Measurements from ENCODE around the gene LPCAT2. TPM values are rescaled to one million over a fixed set of nuclear protein-coding genes. Genes with fewer than 3 reads are reported as not detected.

LPCAT2 gene
- polyA plus RNA-seq, 3 donors = 28.5 to 49.7 (median 47.1) TPM

DNA sequence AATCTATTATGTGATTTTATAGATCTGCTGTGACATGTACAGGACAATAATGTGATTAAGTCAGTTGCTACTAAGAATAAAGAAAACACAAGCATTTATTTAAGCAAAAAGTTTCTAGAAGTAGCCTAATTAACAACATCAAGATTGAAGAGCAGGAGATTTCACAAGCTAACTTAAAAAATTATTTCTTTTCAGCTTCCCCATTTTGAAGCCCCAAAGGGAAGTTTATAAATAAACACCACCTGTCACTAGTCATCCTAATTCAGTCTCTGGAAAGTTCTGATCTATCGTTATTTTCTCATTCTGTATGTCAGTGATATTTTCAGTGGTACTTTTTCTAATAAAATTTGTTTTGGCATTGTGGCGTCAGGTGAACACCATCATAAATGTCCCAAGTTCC, 65.9 kb downstream of the LPCAT2 start:
- Mint-ChIP-seq H3K9me3 (no peaks in the 10 kb centered on the region), H3K36me3 (peaks cover 15 to 23% of the 10 kb centered on the region in 2 donors), H3K27ac (peak overlapping the region; percentile 66 to 92 (median 88)), H3K27me3 (ENCODE audit: low read depth in 3 of 3) (no peaks in the 10 kb centered on the region), H3K4me3 (peak overlapping the region in 1 of 2 donors; percentile 35), H3K4me1 (peaks cover 27% of the 10 kb centered on the region)
- peak overlapping the region; percentile 30 to 72 for H3K27ac ChIP-seq (ENCODE audit: low read depth in 1 of 2, low read length in 2 of 2)
- H2AFZ ChIP-seq (ENCODE audit: insufficient read depth, low read depth, low read length, poor library complexity, severe bottlenecking) = no peak overlapping the region
- peak overlapping the region; percentile 4 for H3K4me2 ChIP-seq (replicated peaks; ENCODE audit: extremely low read depth, low read length, poor library complexity, severe bottlenecking)
- DNase-seq = peak in 2 of 3 donors; percentile 35 to 55
- H3K9me3 ChIP-seq (replicated peaks in 1 of 2; ENCODE audit: control insufficient read depth in 1 of 2, insufficient read depth in 1 of 2, low read length in 2 of 2) = no peaks in the 10 kb centered on the region
- H3K27me3 ChIP-seq (ENCODE audit: control insufficient read depth in 2 of 2, insufficient read depth in 2 of 2, low read length in 2 of 2) = no peaks in the 10 kb centered on the region
- TF ChIP-seq, protein P1, sequence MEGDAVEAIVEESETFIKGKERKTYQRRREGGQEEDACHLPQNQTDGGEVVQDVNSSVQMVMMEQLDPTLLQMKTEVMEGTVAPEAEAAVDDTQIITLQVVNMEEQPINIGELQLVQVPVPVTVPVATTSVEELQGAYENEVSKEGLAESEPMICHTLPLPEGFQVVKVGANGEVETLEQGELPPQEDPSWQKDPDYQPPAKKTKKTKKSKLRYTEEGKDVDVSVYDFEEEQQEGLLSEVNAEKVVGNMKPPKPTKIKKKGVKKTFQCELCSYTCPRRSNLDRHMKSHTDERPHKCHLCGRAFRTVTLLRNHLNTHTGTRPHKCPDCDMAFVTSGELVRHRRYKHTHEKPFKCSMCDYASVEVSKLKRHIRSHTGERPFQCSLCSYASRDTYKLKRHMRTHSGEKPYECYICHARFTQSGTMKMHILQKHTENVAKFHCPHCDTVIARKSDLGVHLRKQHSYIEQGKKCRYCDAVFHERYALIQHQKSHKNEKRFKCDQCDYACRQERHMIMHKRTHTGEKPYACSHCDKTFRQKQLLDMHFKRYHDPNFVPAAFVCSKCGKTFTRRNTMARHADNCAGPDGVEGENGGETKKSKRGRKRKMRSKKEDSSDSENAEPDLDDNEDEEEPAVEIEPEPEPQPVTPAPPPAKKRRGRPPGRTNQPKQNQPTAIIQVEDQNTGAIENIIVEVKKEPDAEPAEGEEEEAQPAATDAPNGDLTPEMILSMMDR (IDR thresholded peaks at IDR 0.05) = no peak
- H4K20me1 ChIP-seq (ENCODE audit: insufficient read depth, low read length) = peaks cover 7% of the 10 kb centered on the region
- H3K9ac ChIP-seq (ENCODE audit: insufficient read depth, low read length, poor library complexity, severe bottlenecking) = no peak overlapping the region
- no CpG with 5 or more reads among the region's 2 CpGs for WGBS (ENCODE audit: insufficient coverage)
- intact Hi-C loops (cut with micrococcal nuclease) = no loop called here
- peak overlapping the region in 1 of 3 experiments; percentile 1 for H3K4me3 ChIP-seq (replicated peaks in 1 of 3; ENCODE audit: low read depth in 2 of 3, low read length in 3 of 3)
- peaks cover 36 to 46% of the 10 kb centered on the region in 2 donors for H3K4me1 ChIP-seq (ENCODE audit: control insufficient read depth in 1 of 2, insufficient read depth in 2 of 2, low read length in 2 of 2)
- no peaks in the 10 kb centered on the region for H3K79me2 ChIP-seq (ENCODE audit: insufficient read depth, low read length)
- H3K36me3 ChIP-seq (replicated peaks in 1 of 2; ENCODE audit: control insufficient read depth in 1 of 2, insufficient read depth in 2 of 2, low read length in 2 of 2) = peaks cover 20 to 52% of the 10 kb centered on the region in 2 donors

DNA sequence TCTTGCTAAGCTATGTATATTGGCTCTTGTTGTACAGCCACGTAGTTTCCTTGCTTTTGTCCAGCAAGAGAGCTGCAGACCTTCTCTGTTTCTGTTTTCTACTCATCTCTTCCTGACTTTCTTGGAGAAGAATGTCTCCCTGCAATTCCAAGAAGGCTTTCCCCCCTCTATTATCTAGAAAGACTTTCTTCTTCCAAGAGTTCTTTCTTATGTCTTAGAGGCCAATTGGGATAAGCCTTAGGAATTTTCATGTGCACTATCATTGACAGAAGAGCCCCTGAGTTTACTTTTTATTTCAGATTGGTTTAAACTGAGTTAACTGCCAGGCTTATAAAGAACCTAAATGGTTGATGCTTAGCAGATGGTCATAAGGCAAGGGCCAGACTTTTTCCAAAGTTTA, 66.6 kb downstream of the LPCAT2 start:
- peak overlapping the region in 2 of 7 donors; percentile 16 to 28 for H3K27ac Mint-ChIP-seq
- TF ChIP-seq, protein P1 (IDR thresholded peaks at IDR 0.05) = no peak
- 80% methylated on average over 1 of the region's 1 CpG for WGBS (ENCODE audit: insufficient coverage)

More for the DNA sequence above, 66.6 kb downstream of the LPCAT2 start:
- Mint-ChIP-seq H3K36me3 (peaks cover 20 to 27% of the 10 kb centered on the region in 2 donors), H3K4me3 (no peak overlapping the region), H3K9me3 (no peaks in the 10 kb centered on the region), H3K4me1 (peaks cover 29% of the 10 kb centered on the region), H3K27me3 (ENCODE audit: low read depth in 3 of 3) (no peaks in the 10 kb centered on the region)
- no peak for DNase-seq
- H3K4me3 ChIP-seq (replicated peaks in 1 of 3; ENCODE audit: low read depth in 2 of 3, low read length in 3 of 3) = no peak overlapping the region
- intact Hi-C loops (cut with micrococcal nuclease) = no loop called here
- H3K27me3 ChIP-seq (ENCODE audit: control insufficient read depth in 2 of 2, insufficient read depth in 2 of 2, low read length in 2 of 2) = no peaks in the 10 kb centered on the region
- H3K27ac ChIP-seq (ENCODE audit: low read depth in 1 of 2, low read length in 2 of 2) = peak overlapping the region in 1 of 2 donors; percentile 72
- H3K79me2 ChIP-seq (ENCODE audit: insufficient read depth, low read length) = no peaks in the 10 kb centered on the region
- peaks cover 36 to 46% of the 10 kb centered on the region in 2 donors for H3K4me1 ChIP-seq (ENCODE audit: control insufficient read depth in 1 of 2, insufficient read depth in 2 of 2, low read length in 2 of 2)
- H3K9me3 ChIP-seq (replicated peaks in 1 of 2; ENCODE audit: control insufficient read depth in 1 of 2, insufficient read depth in 1 of 2, low read length in 2 of 2) = no peaks in the 10 kb centered on the region
- no peak overlapping the region for H3K9ac ChIP-seq (ENCODE audit: insufficient read depth, low read length, poor library complexity, severe bottlenecking)
- peaks cover 7% of the 10 kb centered on the region for H4K20me1 ChIP-seq (ENCODE audit: insufficient read depth, low read length)
- H3K4me2 ChIP-seq (replicated peaks; ENCODE audit: extremely low read depth, low read length, poor library complexity, severe bottlenecking) = peak overlapping the region; percentile 4
- peaks cover 23 to 58% of the 10 kb centered on the region in 2 donors for H3K36me3 ChIP-seq (replicated peaks in 1 of 2; ENCODE audit: control insufficient read depth in 1 of 2, insufficient read depth in 2 of 2, low read length in 2 of 2)
- H2AFZ ChIP-seq (ENCODE audit: insufficient read depth, low read depth, low read length, poor library complexity, severe bottlenecking) = no peak overlapping the region
